A172 (cell line): ENCODE measurements around the gene LOX. TPM values are rescaled to one million over a fixed set of nuclear protein-coding genes. Genes with fewer than 3 reads are reported as not detected.

Source experiments
- DNase-seq: peaks from one replicate; pipeline ENCODE4 v3.0.0-alpha.2; 2015; ENCODE audit warnings: low spot score
- total RNA-seq: library from RNA; depleted of rRNA; stranded (reverse); fragments of >200 nt; shearing (Covaris generic); gene quantifications from 2 replicates; pipeline ENCODE4 v1.2.3, GENCODE V29; 2014; rRNA removed

LOX gene
- total RNA-seq, 1 experiment from 2014 or later, result 27.2 TPM

DNA sequence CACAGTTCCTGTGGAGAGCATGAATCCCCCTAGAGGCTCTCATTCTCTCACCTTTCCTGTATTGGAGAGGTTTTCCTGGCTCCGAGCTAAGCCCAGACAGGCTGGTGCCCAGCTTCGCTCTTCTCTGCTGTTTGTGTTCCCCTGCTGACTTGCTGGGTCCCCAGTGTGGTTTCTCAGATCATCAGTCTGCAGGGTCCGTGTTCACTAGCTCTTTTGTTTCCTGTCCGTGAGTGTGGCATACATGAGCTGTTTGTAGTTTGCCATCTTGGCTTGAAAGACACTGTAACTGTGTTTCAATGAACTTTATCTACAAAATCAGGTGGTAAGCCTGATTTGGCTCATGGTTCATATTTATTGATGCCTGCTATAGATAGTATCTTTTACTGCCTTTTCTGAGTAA, 23.8 kb downstream of the LOX start:
- no peak for DNase-seq

DNA sequence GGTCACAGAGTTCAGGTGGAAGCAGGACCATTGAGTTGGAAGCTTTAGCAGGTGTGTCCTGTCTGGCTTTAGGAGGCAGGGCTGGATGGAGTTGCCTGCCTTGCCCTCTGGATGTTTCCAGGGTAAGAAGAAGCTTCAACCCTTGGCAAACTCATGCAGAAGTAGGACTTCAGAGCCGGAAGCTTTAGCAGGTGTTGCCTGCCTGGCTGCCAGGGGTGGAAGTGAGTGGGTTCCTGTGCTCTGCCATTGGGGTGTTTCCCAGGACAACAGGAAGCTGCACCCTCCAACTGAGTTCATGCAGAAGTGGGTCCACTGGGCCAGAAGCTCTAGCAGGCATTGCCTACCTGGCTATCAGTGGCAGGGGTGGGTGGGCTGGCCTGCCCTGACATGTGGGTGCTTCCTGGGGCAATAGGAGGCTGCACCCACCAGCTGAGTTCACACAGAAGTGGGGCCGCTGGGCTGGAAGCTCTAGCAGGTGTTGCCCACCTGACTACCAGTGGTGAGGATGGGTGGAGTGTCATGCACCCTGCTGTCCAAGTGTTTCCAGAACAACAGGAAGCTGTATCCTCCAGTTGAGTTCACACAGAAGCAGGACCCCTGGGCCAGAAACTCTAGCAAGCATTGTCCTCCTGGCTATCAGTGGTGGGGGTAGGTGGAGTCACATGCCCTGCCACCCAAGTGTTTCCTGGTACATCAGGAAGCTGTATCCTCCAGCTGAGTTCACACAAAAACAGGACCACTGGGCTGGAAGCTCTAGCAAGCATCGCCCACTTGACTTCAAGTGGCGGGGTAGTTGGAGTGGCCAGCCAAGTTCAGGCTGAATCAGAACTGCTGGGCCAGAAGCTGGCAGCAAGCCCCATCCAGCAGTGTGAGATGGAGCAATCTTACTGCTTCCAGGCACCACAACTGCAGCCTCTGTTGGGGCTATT, 24.6 kb downstream of the LOX start:
- no peak for DNase-seq

DNA sequence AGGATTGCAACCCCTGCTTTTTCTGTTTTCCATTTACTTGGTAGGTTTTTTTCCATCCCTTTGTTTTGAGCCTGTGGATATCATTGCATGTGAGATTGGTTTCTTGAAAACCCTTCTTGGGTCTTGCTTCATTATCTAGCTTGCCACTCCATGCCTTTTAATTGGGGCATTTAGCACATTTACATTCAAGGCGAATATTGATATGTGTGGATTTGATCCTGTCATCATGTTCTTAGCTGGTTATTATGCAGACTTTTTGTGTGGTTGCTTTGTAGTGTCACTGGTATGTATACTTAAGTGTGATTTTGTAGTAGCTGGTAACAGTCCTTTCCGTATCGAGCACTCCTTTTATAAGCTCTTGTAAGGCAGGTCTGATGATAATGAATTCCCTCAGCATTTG, 26.5 kb downstream of the LOX start:
- DNase-seq, result no peak

DNA sequence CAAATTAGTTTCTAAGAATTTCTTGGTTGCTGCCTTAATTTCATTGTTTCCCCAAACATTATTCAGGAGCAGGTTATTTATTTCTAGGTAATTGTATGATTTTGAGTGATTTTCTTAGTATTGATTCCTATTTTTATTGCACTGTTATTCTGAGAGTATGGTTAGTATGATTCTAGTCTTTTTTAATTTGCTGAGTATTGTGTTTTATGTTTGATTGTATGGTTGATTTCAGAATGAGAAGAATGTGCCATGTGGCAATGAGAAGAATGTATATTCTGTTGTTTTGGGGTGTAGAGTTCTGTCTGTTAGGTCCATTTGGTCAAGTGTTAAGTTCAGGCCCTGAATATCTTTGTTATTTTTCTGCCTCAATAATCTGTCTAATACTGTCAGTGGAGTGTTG, 27.1 kb downstream of the LOX start:
- DNase-seq, result no peak

DNA sequence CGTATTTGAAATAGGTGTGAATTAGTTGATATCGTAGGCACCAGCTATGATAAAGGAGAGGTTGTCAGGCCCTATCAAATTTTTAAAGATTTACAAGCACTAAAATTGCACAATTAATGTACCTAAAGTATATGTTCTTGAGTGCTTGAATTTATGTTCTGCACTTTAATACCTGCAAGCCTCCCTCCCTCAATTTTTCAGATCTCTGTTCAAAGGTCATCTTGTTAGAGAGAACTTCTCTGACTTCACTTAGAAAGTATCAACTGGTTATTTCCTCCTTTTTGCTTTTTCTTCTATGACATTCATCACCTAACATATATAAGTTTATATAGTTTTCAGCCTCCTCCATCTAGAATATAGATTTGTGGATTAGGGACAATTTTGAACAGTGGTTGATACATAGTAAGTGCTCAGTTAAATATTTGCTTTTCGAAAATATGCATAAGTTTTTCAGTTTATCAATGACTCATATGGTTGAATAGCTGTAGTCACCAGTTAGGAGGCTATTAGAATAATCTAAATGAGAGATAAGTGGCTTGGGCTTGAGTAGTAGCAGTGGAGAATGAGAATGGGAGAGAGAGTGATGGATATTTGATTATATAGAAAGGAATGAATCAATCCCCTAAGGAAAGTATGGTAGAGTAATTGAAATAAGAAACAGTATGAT, 37.3 kb downstream of the LOX start:
- DNase-seq, result no peak

DNA sequence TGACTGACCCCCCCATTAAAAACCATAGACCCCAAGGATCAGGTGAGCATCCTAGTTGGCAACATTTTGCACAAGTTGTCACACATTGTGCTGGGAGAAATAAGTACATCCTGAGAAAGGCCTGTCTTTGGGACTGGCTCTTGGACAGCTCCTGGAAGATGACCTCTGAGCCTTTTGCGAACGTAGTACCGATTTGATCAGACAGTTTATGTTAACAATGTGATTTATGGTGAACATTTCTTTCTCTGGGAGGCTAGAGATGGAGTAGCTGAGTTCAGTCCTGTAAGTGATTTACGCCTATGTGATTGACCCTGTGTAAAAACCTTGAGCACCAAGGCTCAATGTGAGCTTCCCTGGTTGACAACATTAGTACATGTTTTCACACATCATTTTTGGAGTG, 41.7 kb downstream of the LOX start:
- no peak for DNase-seq

DNA sequence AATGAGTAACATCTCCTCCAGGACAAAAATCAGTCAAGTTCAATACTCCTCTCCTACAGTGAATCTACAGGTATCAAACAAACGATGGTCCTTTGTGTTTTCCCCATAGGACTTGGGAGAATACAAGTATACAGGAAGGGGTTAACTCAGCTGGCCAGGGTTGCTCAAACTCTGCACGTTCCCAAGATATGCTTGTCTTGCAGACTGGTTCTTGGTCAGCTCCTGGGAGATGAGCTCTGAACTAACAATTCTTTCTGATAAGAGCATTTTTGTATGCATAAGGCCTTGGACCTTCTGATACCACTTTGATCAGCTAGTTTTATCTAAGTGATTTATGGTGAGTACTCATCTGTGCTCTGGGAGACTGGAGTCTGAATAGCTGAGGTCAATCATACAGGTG, 42.1 kb downstream of the LOX start:
- no peak for DNase-seq

DNA sequence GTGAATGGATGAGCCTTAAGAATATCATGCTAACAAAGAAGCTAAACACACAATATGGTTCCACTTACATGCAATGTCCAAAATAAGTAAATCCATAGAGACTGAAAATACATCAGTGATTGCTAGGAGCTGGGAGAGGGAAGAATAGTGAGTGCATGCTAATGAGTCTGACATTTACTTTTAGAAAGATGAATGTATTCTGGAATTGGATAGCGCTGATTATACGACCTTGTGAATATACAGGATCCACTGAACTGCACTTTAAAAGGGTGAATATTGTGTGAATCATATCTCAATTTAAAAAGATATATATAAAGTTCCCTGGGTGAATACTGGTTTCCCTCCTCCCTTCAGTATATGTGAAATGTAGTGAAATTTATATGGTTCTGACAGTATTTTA, 46.2 kb downstream of the LOX start:
- no peak for DNase-seq

DNA sequence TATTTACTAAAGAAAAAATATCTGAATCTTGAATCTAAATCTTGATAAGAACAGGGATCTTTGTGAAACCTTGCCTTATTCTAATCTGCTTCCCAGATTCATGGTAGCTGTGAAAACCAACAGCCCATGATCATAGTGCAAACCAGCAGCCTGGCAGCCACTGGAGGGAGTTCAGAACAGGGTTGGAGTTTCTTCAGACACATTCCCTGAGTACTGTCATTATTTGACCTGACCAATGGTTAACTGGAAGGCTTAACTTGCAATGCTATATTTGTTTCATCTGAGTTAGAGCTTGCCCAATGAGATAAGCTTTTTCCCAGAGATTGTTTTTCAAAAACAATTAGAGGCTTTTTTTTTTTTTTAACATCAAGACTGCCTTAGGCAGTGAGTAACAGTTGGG, 47.8 kb downstream of the LOX start:
- no peak for DNase-seq

DNA sequence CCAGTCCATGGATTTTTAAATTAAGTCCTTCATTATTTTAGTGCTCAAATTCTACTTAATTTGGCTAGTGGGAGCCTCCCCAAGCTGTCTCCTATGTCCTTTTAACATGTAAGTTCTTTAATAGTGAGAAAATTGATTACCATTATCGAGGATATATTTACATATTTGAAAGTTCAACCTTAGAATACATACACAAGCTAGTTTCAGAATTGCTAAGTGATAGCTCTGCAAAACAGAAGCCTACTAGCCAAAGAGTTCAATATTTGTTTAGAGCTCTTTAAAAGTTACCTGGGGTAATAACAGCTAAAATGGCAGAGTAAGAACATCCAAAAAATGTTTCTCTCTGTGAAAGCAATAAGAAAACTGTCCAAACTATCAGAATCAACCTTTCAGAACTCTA, 48.2 kb downstream of the LOX start:
- DNase-seq, result no peak

DNA sequence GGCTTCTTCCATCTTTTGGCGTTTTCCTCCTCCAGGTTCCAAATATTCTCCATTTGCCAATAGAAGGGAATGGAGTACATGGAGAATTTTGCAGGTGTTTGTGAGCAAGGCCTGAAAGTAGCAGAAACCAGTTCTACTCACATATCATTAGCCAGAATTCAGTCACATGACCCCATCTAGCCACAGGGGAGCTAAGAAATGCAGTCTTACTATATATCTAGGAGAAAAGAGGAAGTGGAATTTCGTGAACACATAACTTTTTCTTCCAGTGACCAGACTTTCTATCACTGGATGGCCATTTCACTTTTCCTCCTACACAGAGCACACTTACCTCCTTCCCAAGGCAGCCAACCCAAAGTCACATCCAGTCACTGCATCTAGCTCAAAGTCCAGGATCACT, 55.1 kb downstream of the LOX start:
- DNase-seq, result no peak

DNA sequence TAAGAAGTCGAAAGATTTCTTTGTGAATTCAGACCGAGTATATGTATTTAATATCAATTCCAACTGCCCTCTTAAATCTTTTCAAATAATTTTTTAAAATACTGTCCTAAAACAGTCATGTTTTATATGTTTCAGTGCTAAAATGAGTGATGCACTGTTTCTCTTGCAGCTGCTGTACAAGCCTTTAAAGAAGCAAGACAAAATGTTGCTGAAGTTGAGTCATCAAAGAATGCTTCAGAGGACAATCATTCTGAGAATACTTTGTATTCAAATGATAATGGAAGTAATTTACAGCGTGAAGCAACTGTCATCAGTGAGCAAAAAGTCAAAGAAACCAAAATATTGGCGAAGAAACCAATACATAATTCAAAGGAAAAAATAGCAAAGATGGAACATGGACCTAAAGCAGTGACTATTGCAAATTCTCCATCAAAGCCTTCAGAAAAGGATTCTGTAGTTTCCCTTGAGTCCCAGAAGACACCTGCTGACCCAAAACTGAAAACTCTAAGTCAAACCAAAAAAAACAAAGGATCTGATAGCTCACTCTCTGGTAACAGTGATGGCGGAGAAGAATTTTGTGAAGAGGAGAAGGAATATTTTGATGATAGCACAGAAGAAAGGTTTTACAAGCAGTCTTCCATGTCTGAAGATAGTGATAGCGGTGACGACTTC, 58.0 kb downstream of the LOX start:
- no peak for DNase-seq

DNA sequence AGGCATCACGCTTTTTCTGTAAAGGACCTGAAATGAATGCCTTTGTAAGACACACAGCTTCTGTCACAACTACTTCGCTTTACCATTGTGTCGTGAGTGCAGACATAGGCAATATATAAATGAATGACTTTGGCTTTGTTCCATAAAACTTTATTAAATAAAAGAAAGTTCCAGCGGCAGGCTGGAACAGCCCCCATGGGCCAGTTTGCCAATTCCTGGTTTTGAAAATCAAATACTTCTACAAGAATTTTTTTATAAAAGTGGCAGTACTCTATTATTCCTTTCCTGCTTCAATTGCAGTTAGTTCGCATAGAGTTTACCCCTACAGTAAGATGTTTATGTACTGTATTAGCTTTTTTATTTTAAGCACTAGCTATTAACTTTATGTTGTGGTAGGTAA, 62.6 kb downstream of the LOX start:
- no peak for DNase-seq

DNA sequence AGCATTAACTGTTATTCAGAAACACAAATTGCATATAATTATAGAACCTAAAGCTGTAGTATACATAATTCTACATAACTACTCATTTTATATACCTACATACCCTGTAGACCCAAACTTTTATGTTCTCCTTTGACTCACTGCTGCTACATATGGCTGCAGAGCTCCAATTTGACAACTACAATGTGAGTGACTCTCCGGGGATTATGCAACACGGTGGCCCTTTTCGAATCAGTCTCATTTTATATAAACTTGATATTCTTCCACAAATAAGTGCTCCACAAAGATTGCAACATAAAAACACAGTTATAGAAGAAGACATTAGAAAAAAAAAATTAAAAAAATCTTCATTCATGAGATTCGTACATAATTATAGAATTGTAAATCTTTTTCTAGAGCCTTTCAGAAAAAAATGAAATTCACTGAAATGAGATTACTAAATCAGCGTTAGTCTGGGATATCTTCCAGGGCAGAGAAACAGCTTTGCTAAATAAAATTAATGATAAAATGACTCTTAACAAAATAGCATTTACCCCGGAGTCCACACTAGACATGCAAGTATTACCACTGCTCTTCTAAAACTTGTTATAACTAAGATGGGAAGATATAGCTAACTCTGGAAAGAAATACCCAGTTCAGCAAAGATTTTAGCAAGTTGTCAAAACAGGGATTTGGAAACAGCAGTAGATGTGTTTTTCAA, 63.7 kb downstream of the LOX start:
- no peak for DNase-seq

Other genes starting within 250 kb of the LOX start
- gene FTMT, start 226.4 kb downstream of the LOX start, total RNA-seq, result not detected in 2 replicates
- 24.0 and 28.9 TPM in 2 replicates for gene SRFBP1, start 116.3 kb downstream of the LOX start, total RNA-seq
- not detected in 2 replicates for gene ZNF474, start 51.3 kb upstream of the LOX start, total RNA-seq
- 3.2 and 4.7 TPM in 2 replicates for gene SNCAIP, start 234.0 kb upstream of the LOX start, total RNA-seq